SK-N-SH treated with all-trans-retinoic acid at 6 μM for 48 hours (cell line): ENCODE data around the gene PDE4B.

ENCODE experiments used
- ARNTL ChIP-seq: fragments of 450-650 bp; formaldehyde crosslinking; IDR thresholded peaks from 2 replicates; pipeline ENCODE4 v1.5.0; 2020; ENCODE audit warnings: low read depth, mild to moderate bottlenecking, moderate library complexity, borderline replicate concordance
- BACH2 ChIP-seq: fragments of 250-450 bp; sonication (Bioruptor Pico); IDR thresholded peaks from 2 replicates; pipeline ENCODE4 v1.9.0; 2021; ENCODE audit warnings: mild to moderate bottlenecking, borderline replicate concordance
- CSDC2 ChIP-seq: fragments of 250-450 bp; sonication (Bioruptor Pico); IDR thresholded peaks from 2 replicates; pipeline ENCODE4 v1.5.0; 2020; ENCODE audit warnings: mild to moderate bottlenecking, moderate library complexity
- OSR1 ChIP-seq: fragments of 250-450 bp; sonication (Bioruptor Pico); IDR thresholded peaks from 2 replicates; pipeline ENCODE4 v1.8.0; 2022; ENCODE audit warnings: moderate library complexity, mild to moderate bottlenecking, inconsistent platforms
- PATZ1 ChIP-seq: fragments of 250-450 bp; sonication (Bioruptor Pico); IDR thresholded peaks from 2 replicates; pipeline ENCODE4 v1.8.0; 2020; ENCODE audit warnings: mild to moderate bottlenecking, moderate library complexity, borderline replicate concordance
- PPARA ChIP-seq: fragments of 250-450 bp; sonication (Bioruptor Pico); IDR thresholded peaks from 2 replicates; pipeline ENCODE4 v1.5.0; 2020; ENCODE audit warnings: mild to moderate bottlenecking, borderline replicate concordance
- RARB ChIP-seq: fragments of 250-450 bp; sonication (Bioruptor Pico); IDR thresholded peaks from 2 replicates; pipeline ENCODE4 v1.8.0; 2021; ENCODE audit warnings: mild to moderate bottlenecking, moderate library complexity
- TCF4 ChIP-seq: fragments of 250-450 bp; sonication (Bioruptor Pico); IDR thresholded peaks from 2 replicates; pipeline ENCODE4 v1.8.0; 2021; ENCODE audit warnings: mild to moderate bottlenecking, moderate library complexity, borderline replicate concordance
- TOX ChIP-seq: fragments of 250-450 bp; sonication (Bioruptor Pico); IDR thresholded peaks from 2 replicates; pipeline ENCODE4 v1.8.0; 2021; ENCODE audit warnings: mild to moderate bottlenecking, moderate library complexity, borderline replicate concordance
- ZFP3 ChIP-seq: fragments of 250-450 bp; sonication (Bioruptor Pico); IDR thresholded peaks from 2 replicates; pipeline ENCODE4 v1.5.0; 2020; ENCODE audit warnings: mild to moderate bottlenecking, moderate library complexity
- ZFP30 ChIP-seq: fragments of 450-650 bp; formaldehyde crosslinking; IDR thresholded peaks from 2 replicates; pipeline ENCODE4 v1.5.0; 2022; ENCODE audit warnings: mild to moderate bottlenecking, moderate library complexity
- ZNF70 ChIP-seq: fragments of 450-650 bp; formaldehyde crosslinking; IDR thresholded peaks from 2 replicates; pipeline ENCODE4 v1.5.0; 2020; ENCODE audit warnings: mild to moderate bottlenecking, moderate library complexity
- TF ChIP-seq, protein P1 (sequence below): fragments of 250-450 bp; sonication (Bioruptor Pico); IDR thresholded peaks from 2 replicates; pipeline ENCODE4 v1.8.0; 2021; ENCODE audit warnings: low read depth, mild to moderate bottlenecking, moderate library complexity, borderline replicate concordance
- TF ChIP-seq, protein P2 (sequence below): fragments of 250-450 bp; sonication (Bioruptor Pico); IDR thresholded peaks from 2 replicates; pipeline ENCODE4 v1.5.1; 2020; ENCODE audit warnings: low read depth, mild to moderate bottlenecking, moderate library complexity

GRCh38 chr1:66330722-66331141 is 538.0 kb downstream of the PDE4B start:
- no peak for TF ChIP-seq ZFP30 (CRISPR knock-in tag)
- TF ChIP-seq BACH2 (CRISPR knock-in tag) = no peak
- TF ChIP-seq ARNTL (CRISPR knock-in tag) = no peak
- TF ChIP-seq OSR1 (CRISPR knock-in tag) = no peak
- TF ChIP-seq, protein P1, sequence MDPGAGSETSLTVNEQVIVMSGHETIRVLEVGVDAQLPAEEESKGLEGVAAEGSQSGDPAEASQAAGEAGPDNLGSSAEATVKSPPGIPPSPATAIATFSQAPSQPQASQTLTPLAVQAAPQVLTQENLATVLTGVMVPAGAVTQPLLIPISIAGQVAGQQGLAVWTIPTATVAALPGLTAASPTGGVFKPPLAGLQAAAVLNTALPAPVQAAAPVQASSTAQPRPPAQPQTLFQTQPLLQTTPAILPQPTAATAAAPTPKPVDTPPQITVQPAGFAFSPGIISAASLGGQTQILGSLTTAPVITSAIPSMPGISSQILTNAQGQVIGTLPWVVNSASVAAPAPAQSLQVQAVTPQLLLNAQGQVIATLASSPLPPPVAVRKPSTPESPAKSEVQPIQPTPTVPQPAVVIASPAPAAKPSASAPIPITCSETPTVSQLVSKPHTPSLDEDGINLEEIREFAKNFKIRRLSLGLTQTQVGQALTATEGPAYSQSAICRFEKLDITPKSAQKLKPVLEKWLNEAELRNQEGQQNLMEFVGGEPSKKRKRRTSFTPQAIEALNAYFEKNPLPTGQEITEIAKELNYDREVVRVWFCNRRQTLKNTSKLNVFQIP (CRISPR knock-in tag) = no peak
- no peak for TF ChIP-seq RARB
- no peak for TF ChIP-seq ZNF70 (CRISPR knock-in tag)
- TF ChIP-seq, protein P2, sequence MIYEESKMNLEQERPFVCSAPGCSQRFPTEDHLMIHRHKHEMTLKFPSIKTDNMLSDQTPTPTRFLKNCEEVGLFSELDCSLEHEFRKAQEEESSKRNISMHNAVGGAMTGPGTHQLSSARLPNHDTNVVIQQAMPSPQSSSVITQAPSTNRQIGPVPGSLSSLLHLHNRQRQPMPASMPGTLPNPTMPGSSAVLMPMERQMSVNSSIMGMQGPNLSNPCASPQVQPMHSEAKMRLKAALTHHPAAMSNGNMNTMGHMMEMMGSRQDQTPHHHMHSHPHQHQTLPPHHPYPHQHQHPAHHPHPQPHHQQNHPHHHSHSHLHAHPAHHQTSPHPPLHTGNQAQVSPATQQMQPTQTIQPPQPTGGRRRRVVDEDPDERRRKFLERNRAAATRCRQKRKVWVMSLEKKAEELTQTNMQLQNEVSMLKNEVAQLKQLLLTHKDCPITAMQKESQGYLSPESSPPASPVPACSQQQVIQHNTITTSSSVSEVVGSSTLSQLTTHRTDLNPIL = no peak
- no peak for TF ChIP-seq ZFP3
- TF ChIP-seq TOX (CRISPR knock-in tag) = no peak
- TF ChIP-seq PPARA = no peak
- TF ChIP-seq PATZ1 (CRISPR knock-in tag) = no peak
- no peak for TF ChIP-seq CSDC2 (CRISPR knock-in tag)
- no peak for TF ChIP-seq TCF4 (CRISPR knock-in tag)
